ENCODE data around the gene SIRPG. TPM values are rescaled to one million over a fixed set of nuclear protein-coding genes. Genes with fewer than 3 reads are reported as not detected.

SIRPG gene
- total RNA-seq, 4 donors from 2014 or later: not detected

DNA sequence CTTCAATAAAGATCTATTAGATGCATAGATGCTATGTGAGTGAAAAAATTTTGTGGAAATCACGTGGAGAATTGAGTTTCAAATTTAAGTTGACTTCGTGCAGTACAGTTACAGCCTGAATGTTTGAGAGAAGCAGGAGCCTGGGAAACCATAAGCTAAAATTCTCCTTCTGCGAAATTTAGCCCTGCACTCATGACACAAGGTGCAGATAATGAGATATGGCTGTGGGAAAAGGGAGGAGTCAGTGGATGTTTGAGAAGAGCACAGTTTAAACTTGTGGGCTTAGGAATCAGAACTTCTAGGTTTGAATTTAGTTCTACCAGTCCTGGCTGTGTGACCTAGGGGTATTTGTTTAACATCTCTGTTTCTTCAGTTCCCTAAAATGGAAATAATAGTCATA, 32.1 kb upstream of the SIRPG start:
- no peak for DNase-seq
- intact Hi-C loops (cut with DNase I): no loop called here
- H3K4me1 ChIP-seq: no peaks in the 10 kb centered on the region
- H3K27ac ChIP-seq: no peak overlapping the region
- no peaks in the 10 kb centered on the region for H3K27me3 ChIP-seq
- H3K9me3 ChIP-seq: no peaks in the 10 kb centered on the region
- no peak overlapping the region for H3K4me3 ChIP-seq (replicated peaks in 1 of 3)
- no peaks in the 10 kb centered on the region for H3K36me3 ChIP-seq
- no peak for TF ChIP-seq POLR2A (IDR thresholded peaks at IDR 0.05)
- TF ChIP-seq, protein P1, sequence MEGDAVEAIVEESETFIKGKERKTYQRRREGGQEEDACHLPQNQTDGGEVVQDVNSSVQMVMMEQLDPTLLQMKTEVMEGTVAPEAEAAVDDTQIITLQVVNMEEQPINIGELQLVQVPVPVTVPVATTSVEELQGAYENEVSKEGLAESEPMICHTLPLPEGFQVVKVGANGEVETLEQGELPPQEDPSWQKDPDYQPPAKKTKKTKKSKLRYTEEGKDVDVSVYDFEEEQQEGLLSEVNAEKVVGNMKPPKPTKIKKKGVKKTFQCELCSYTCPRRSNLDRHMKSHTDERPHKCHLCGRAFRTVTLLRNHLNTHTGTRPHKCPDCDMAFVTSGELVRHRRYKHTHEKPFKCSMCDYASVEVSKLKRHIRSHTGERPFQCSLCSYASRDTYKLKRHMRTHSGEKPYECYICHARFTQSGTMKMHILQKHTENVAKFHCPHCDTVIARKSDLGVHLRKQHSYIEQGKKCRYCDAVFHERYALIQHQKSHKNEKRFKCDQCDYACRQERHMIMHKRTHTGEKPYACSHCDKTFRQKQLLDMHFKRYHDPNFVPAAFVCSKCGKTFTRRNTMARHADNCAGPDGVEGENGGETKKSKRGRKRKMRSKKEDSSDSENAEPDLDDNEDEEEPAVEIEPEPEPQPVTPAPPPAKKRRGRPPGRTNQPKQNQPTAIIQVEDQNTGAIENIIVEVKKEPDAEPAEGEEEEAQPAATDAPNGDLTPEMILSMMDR (IDR thresholded peaks at IDR 0.05): no peak
- 78 to 82% methylated on average over 3 of the region's 3 CpGs for WGBS, 2 donors

DNA sequence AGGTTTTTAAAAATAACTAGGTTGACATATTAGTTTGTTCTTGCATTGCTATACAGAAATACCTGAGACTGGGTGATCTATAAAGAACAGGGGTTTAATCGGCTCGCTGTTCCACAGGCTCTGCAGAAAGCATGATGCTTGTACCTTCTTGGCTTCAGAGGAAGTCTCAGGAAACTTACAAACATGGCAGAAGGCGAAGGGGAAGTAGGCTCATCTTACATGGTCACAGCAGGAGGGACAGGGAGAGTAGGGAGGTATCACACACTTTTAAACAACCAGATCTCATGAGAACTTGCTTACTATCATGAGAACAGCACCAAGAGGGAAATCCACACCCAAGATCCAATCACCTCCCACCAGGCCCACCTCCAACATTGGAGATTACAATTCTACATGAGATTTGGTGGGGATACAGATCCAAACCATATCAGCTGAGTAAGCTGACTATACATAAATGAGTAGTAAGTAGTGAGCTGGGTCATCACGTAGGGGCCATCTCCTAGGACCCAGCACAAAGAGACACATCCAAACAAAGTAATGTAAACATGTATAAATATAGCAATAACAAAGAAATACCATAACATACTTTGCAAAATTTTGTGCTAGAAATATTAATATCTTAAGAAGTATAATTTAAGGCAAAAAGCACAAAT, 31.4 kb upstream of the SIRPG start:
- Histone ChIP-seq H3K27ac (no peak overlapping the region), H3K9me3 (no peaks in the 10 kb centered on the region), H3K27me3 (no peaks in the 10 kb centered on the region), H3K36me3 (no peaks in the 10 kb centered on the region), H3K4me3 (replicated peaks in 1 of 3) (no peak overlapping the region), H3K4me1 (no peaks in the 10 kb centered on the region)
- no peak for TF ChIP-seq POLR2A (IDR thresholded peaks at IDR 0.05)
- TF ChIP-seq, protein P1 (IDR thresholded peaks at IDR 0.05): no peak
- WGBS, 2 donors: 76 to 85% methylated on average over 4 of the region's 4 CpGs
- no peak for DNase-seq
- intact Hi-C loops (cut with DNase I): no loop called here

DNA sequence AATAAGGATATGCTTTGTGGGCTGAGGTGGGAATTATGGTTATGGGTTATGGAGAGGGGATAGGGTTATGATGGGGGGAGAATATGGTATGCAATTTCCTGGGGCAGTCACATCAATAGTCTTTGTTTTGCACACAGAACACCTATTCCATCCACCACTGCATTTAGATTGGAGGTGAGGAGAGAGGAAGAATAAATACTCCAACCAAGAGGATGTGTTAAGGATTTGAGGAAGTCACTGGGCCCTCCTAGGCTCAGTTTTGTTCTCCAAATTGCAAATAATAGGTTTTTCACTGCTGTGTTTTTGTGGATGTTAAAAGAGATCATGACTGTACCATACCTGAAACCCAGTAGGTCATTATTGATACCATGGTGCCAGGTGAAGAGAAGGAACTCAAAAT, 29.5 kb upstream of the SIRPG start:
- no peak for DNase-seq
- H3K27me3 ChIP-seq: no peaks in the 10 kb centered on the region

DNA sequence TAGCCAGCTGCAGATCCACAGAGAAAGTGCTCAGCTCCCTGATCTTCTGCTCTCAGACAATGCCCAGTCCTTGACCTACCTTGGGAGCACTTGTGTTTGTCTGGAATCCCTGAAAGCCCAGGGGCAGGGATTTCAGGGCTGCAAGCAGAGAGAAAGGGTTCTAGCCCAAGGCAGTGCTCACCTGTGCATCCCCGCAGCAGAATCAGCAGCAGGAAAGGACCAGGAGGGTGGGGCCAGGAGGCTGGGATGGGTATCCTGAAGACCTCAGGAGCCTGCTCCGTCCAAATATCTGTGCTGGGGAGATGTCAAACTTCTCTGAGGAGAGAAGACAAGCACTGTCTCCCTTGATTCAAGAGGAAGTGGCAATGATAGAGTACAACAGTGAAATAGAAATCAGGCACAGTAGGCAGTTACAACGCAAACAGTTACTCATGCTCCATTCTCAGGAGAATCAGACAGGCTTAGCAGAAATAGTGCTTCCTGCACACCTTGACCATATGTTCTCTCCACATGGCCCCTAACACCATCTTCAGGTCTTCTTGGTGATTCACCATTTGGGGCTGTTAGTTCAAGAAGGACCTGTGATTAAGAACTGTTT, 28.7 kb upstream of the SIRPG start:
- Histone ChIP-seq H3K9me3 (no peaks in the 10 kb centered on the region), H3K4me1 (no peaks in the 10 kb centered on the region), H3K27me3 (no peaks in the 10 kb centered on the region), H3K36me3 (no peaks in the 10 kb centered on the region), H3K27ac (no peak overlapping the region), H3K4me3 (replicated peaks in 1 of 3) (no peak overlapping the region)
- WGBS, 2 donors: 74 to 81% methylated on average over 2 of the region's 3 CpGs
- no peak for DNase-seq
- intact Hi-C loops (cut with DNase I): no loop called here
- TF ChIP-seq POLR2A (IDR thresholded peaks at IDR 0.05): no peak
- TF ChIP-seq, protein P1 (IDR thresholded peaks at IDR 0.05): no peak

More for the DNA sequence above, 29.5 kb upstream of the SIRPG start:
- H3K27ac ChIP-seq: no peak overlapping the region
- intact Hi-C loops (cut with DNase I): no loop called here
- TF ChIP-seq, protein P1 (IDR thresholded peaks at IDR 0.05): no peak
- TF ChIP-seq POLR2A (IDR thresholded peaks at IDR 0.05): no peak
- no peaks in the 10 kb centered on the region for H3K4me1 ChIP-seq
- H3K4me3 ChIP-seq (replicated peaks in 1 of 3): no peak overlapping the region
- no peaks in the 10 kb centered on the region for H3K36me3 ChIP-seq
- H3K9me3 ChIP-seq: no peaks in the 10 kb centered on the region

DNA sequence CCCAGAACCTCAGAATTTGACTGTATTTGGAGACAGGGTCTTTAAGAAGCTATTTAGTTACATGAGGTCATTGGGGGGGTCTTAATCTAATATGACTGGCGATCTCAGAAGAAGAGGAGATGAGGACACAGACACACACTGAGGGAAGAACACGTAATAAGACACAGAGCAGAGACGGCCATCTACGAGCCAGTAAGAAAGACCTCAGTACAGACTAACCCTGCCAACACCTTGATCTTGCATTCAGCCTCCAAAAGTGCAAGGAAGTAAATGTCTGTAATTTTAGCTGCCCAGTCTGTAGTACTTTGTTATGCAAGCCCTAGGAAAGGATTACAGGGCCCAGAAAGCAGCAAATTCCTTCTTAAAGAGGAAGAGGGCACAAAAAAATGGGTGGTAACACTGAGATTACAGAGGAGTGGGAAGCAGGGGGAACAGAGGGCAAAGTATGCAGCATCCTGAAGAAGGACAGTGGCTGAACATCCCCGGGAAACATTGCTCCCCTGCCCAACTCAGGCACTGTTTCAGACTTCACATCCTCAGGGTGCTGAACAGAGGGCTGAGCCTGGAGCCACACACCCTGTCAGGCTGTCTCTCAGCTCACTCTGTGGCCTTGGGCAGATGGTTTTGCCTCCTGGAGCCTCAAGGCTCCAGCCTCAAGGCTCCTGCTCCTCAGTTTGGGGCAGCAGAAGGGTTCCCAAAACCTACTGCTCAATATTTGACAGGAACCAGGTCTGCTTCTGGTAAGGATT, 27.9 kb upstream of the SIRPG start:
- H3K9me3 ChIP-seq: no peaks in the 10 kb centered on the region
- TF ChIP-seq POLR2A (IDR thresholded peaks at IDR 0.05): no peak
- TF ChIP-seq, protein P1 (IDR thresholded peaks at IDR 0.05): no peak
- DNase-seq: no peak
- no peak overlapping the region for H3K27ac ChIP-seq
- 80 to 83% methylated on average over 5 of the region's 5 CpGs for WGBS, 2 donors
- no peaks in the 10 kb centered on the region for H3K4me1 ChIP-seq
- H3K27me3 ChIP-seq: no peaks in the 10 kb centered on the region
- H3K4me3 ChIP-seq (replicated peaks in 1 of 3): no peak overlapping the region
- intact Hi-C loops (cut with DNase I): no loop called here
- no peaks in the 10 kb centered on the region for H3K36me3 ChIP-seq

Measured in thyroid gland (tissue), 4 donors.